ENCODE measurements around the gene VPS9D1. TPM values are rescaled to one million over a fixed set of nuclear protein-coding genes. Genes with fewer than 3 reads are reported as not detected.

The VPS9D1 gene
- total and polyA plus RNA-seq, 2 donors (not counting 1 experiment from before 2014, with no cell fraction given) = 6.3 to 13.0 TPM

DNA sequence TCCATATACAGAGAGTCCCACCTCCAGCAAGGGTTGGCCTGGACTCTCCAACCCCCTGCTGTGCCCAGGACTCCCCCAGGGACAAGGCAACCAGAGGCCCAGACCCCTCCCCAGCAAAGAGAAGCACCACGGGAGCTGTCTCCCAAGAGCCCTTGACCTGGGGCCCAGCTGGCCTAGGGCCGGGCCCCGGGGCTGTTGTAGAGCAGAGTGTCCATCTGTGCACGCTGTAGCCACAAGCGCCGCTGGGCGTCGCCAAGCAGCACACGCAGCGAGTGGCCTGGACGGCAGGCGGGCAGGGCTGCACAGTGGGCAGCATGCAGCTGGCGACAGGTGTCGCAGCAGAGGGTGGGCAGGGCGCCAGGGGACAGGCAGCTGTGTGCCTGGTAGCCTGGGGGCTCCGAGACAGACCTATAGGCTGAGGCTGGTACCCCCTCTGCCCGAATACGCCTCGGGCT lies 23.5 kb downstream of the VPS9D1 start:
- H3K36me3 ChIP-seq (ENCODE audit: control insufficient read depth, insufficient read depth, low read length) = peaks cover 31% of the 10 kb centered on the region
- H3K27ac ChIP-seq (ENCODE audit: insufficient read depth, low read length) = no peak overlapping the region
- H3K9ac ChIP-seq (ENCODE audit: insufficient read depth, low read length) = no peak overlapping the region
- DNase-seq (ENCODE audit: low read depth in 2 of 2) = no peak
- H3K4me3 ChIP-seq (replicated peaks in 1 of 4; ENCODE audit: control extremely low read depth in 1 of 4, insufficient read depth in 1 of 4, low read depth in 3 of 4, low read length in 4 of 4) = no peak overlapping the region
- TF ChIP-seq, protein P1, sequence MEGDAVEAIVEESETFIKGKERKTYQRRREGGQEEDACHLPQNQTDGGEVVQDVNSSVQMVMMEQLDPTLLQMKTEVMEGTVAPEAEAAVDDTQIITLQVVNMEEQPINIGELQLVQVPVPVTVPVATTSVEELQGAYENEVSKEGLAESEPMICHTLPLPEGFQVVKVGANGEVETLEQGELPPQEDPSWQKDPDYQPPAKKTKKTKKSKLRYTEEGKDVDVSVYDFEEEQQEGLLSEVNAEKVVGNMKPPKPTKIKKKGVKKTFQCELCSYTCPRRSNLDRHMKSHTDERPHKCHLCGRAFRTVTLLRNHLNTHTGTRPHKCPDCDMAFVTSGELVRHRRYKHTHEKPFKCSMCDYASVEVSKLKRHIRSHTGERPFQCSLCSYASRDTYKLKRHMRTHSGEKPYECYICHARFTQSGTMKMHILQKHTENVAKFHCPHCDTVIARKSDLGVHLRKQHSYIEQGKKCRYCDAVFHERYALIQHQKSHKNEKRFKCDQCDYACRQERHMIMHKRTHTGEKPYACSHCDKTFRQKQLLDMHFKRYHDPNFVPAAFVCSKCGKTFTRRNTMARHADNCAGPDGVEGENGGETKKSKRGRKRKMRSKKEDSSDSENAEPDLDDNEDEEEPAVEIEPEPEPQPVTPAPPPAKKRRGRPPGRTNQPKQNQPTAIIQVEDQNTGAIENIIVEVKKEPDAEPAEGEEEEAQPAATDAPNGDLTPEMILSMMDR (conservative IDR thresholded peaks at IDR 0.05 in 1 of 2, IDR thresholded peaks at IDR 0.05 in 1 of 2; ENCODE audit: low read depth in 1 of 2, low read length in 2 of 2) = no peak
- no peak for TF ChIP-seq EZH2 (IDR thresholded peaks at IDR 0.05; ENCODE audit: low read length, missing control alignments)
- no peaks in the 10 kb centered on the region for H4K20me1 ChIP-seq (ENCODE audit: control insufficient read depth, extremely low read depth, insufficient read depth, low read length)
- no peak overlapping the region for H2AFZ ChIP-seq (ENCODE audit: low read length)
- peaks cover 12% of the 10 kb centered on the region for H3K4me1 ChIP-seq (ENCODE audit: control insufficient read depth, extremely low read depth, insufficient read depth, low read length)
- H3K79me2 ChIP-seq (ENCODE audit: control insufficient read depth, insufficient read depth, low read length) = no peaks in the 10 kb centered on the region
- no peaks in the 10 kb centered on the region for H3K9me3 ChIP-seq (ENCODE audit: control insufficient read depth, insufficient read depth, low read depth, low read length)
- no peaks in the 10 kb centered on the region for H3K27me3 ChIP-seq (ENCODE audit: control insufficient read depth, insufficient read depth, low read length)
- no peak overlapping the region for H3K4me2 ChIP-seq (ENCODE audit: extremely low read depth, insufficient read depth, low read length)

DNA sequence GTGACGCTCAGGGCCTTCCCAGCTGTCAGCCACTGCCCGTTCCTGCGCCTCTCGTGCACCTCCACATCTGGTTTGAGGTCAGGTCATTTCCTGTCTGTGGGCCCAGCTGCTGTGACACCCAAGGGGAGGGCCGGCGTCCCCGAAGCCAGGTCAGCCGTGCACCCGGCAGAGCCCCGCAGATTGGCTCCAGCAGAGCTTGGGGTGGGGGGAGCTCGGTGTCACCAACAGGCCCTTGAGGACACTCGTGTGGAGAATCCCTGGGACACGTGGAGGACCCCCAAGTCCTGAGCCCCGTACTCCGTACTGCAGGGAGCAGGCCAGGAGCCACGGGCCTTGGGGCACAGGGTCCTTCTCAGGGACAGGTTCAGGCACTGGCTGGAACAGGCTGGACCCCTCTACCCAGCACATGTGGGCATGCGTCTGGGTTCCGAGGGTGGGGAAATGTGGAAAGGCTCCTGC lies 24.0 kb downstream of the VPS9D1 start:
- no peak overlapping the region for H3K4me3 ChIP-seq (replicated peaks in 1 of 4; ENCODE audit: control extremely low read depth in 1 of 4, insufficient read depth in 1 of 4, low read depth in 3 of 4, low read length in 4 of 4)
- H3K4me2 ChIP-seq (ENCODE audit: extremely low read depth, insufficient read depth, low read length) = no peak overlapping the region
- peaks cover 11% of the 10 kb centered on the region for H3K4me1 ChIP-seq (ENCODE audit: control insufficient read depth, extremely low read depth, insufficient read depth, low read length)
- peaks cover 36% of the 10 kb centered on the region for H3K36me3 ChIP-seq (ENCODE audit: control insufficient read depth, insufficient read depth, low read length)
- TF ChIP-seq EZH2 (IDR thresholded peaks at IDR 0.05; ENCODE audit: low read length, missing control alignments) = no peak
- TF ChIP-seq, protein P1 (conservative IDR thresholded peaks at IDR 0.05 in 1 of 2, IDR thresholded peaks at IDR 0.05 in 1 of 2; ENCODE audit: low read depth in 1 of 2, low read length in 2 of 2) = no peak
- DNase-seq (ENCODE audit: low read depth in 2 of 2) = peak in 1 of 2 donors; percentile 18
- no peaks in the 10 kb centered on the region for H3K9me3 ChIP-seq (ENCODE audit: control insufficient read depth, insufficient read depth, low read depth, low read length)
- H3K27ac ChIP-seq (ENCODE audit: insufficient read depth, low read length) = no peak overlapping the region
- H3K27me3 ChIP-seq (ENCODE audit: control insufficient read depth, insufficient read depth, low read length) = no peaks in the 10 kb centered on the region
- H2AFZ ChIP-seq (ENCODE audit: low read length) = no peak overlapping the region
- no peaks in the 10 kb centered on the region for H3K79me2 ChIP-seq (ENCODE audit: control insufficient read depth, insufficient read depth, low read length)
- H3K9ac ChIP-seq (ENCODE audit: insufficient read depth, low read length) = no peak overlapping the region
- H4K20me1 ChIP-seq (ENCODE audit: control insufficient read depth, extremely low read depth, insufficient read depth, low read length) = no peaks in the 10 kb centered on the region

DNA sequence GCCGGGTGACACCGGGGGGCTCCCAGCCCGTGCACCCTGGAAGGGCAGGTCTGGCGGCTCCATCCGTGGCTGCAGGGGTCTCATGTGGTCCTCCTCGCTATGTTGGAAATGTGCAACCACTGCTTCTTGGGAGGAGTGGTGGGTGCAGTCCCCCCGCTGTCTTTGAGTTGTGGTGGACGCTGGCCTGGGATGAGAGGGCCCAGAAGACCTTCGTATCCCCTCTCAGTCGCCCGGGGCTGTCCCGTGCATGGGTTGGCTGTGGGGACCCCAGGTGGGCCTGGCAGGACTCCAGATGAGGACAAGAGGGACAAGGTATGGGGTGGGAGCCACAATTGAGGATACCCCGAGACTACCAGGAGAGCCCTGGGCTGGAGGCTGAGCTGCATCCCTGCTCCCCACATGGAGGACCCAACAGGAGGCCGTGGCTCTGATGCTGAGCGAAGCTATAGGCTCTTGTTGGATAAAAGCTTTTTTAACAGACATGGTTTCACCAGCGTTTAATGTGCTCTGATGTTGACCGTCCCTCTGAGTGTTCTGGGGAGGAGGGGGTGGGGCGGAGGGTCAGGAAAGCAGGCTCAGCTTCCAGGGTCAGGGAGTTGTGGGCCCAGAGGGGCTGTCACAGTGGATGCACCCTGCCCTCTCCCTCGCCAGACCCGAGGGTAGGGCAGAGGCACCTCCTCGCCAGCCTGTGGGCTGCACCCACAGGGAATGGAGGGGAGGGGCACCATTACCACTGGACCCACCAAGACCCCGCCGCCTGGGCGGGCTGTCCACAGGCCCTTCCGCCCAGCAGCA lies 24.6 kb downstream of the VPS9D1 start:
- no peak overlapping the region for H2AFZ ChIP-seq (ENCODE audit: low read length)
- no peaks in the 10 kb centered on the region for H3K27me3 ChIP-seq (ENCODE audit: control insufficient read depth, insufficient read depth, low read length)
- no peak overlapping the region for H3K9ac ChIP-seq (ENCODE audit: insufficient read depth, low read length)
- no peak overlapping the region for H3K4me3 ChIP-seq (replicated peaks in 1 of 4; ENCODE audit: control extremely low read depth in 1 of 4, insufficient read depth in 1 of 4, low read depth in 3 of 4, low read length in 4 of 4)
- no peaks in the 10 kb centered on the region for H3K79me2 ChIP-seq (ENCODE audit: control insufficient read depth, insufficient read depth, low read length)
- H3K4me2 ChIP-seq (ENCODE audit: extremely low read depth, insufficient read depth, low read length) = no peak overlapping the region
- peaks cover 10% of the 10 kb centered on the region for H3K4me1 ChIP-seq (ENCODE audit: control insufficient read depth, extremely low read depth, insufficient read depth, low read length)
- no peaks in the 10 kb centered on the region for H3K9me3 ChIP-seq (ENCODE audit: control insufficient read depth, insufficient read depth, low read depth, low read length)
- DNase-seq (ENCODE audit: low read depth in 2 of 2) = no peak
- no peaks in the 10 kb centered on the region for H4K20me1 ChIP-seq (ENCODE audit: control insufficient read depth, extremely low read depth, insufficient read depth, low read length)
- H3K27ac ChIP-seq (ENCODE audit: insufficient read depth, low read length) = no peak overlapping the region
- no peak for TF ChIP-seq EZH2 (IDR thresholded peaks at IDR 0.05; ENCODE audit: low read length, missing control alignments)
- TF ChIP-seq, protein P1 (conservative IDR thresholded peaks at IDR 0.05 in 1 of 2, IDR thresholded peaks at IDR 0.05 in 1 of 2; ENCODE audit: low read depth in 1 of 2, low read length in 2 of 2) = no peak
- peaks cover 40% of the 10 kb centered on the region for H3K36me3 ChIP-seq (ENCODE audit: control insufficient read depth, insufficient read depth, low read length)
